ENCODE measurements around the gene CTCFL. TPM values are rescaled to one million over a fixed set of nuclear protein-coding genes. Genes with fewer than 3 reads are reported as not detected.

CTCFL gene
- total RNA-seq, 1 donor, result not detected

GRCh38 chr20:57559658-57560553 is 35.0 kb upstream of the CTCFL start:
- no peak overlapping the region for H3K4me3 ChIP-seq (ENCODE audit: low read depth, low read length)
- TF ChIP-seq, protein P1, sequence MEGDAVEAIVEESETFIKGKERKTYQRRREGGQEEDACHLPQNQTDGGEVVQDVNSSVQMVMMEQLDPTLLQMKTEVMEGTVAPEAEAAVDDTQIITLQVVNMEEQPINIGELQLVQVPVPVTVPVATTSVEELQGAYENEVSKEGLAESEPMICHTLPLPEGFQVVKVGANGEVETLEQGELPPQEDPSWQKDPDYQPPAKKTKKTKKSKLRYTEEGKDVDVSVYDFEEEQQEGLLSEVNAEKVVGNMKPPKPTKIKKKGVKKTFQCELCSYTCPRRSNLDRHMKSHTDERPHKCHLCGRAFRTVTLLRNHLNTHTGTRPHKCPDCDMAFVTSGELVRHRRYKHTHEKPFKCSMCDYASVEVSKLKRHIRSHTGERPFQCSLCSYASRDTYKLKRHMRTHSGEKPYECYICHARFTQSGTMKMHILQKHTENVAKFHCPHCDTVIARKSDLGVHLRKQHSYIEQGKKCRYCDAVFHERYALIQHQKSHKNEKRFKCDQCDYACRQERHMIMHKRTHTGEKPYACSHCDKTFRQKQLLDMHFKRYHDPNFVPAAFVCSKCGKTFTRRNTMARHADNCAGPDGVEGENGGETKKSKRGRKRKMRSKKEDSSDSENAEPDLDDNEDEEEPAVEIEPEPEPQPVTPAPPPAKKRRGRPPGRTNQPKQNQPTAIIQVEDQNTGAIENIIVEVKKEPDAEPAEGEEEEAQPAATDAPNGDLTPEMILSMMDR (IDR thresholded peaks at IDR 0.05; ENCODE audit: insufficient read depth, low read depth, low read length), result no peak
- DNase-seq (ENCODE audit: low read depth), result no peak

DNA sequence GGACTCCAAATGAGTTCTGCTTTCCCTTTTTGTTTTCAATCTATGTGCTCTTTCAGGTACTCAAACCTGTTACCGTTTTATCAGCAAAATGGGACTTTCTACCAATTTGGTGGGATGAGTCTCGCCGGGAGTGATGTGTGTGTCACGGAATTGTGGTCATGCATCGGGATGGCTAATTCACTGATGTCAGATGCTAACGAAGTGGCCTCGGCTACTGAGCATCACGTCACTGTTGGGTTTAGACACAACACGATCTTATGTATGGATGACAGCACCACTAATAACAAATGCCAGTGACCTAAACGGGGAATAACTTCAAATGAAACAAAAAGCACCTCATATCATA is 34.3 kb upstream of the CTCFL start:
- no peak overlapping the region for H3K4me3 ChIP-seq (ENCODE audit: low read depth, low read length)
- no peak for DNase-seq (ENCODE audit: low read depth)
- TF ChIP-seq, protein P1 (IDR thresholded peaks at IDR 0.05; ENCODE audit: insufficient read depth, low read depth, low read length), result no peak

DNA sequence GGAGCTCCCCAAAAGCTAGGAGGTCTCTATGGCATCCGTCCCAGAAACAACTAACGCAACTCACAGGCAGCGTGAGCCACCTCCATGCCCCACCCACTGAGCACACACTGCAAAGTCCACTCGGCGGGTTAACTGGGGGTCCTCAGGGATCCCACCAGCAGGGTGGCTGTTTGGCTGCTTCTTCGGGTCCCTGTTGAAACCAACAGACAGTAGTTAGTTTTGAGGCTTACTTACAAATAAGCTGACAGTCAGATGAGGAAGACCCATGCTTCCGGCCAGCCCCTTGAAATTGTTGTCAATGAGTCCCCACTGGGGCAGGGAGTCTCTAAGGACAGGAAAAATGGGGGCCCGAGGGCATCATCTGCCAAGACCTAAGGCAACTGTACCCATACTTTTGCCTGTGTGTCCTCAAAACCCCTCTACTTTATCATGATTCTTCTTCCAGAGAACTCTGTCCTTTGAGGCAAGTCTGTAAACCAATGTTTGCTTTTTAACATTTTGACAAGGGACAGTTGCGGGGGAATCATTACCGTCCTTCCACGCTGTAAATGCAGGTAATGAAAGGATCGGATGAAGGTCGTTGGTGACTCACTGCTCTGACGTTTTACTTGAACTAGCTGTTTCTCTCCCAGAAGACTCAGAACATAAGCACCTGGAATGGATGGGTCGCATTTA is 33.8 kb upstream of the CTCFL start:
- no peak for DNase-seq (ENCODE audit: low read depth)
- TF ChIP-seq, protein P1 (IDR thresholded peaks at IDR 0.05; ENCODE audit: insufficient read depth, low read depth, low read length), result no peak
- no peak overlapping the region for H3K4me3 ChIP-seq (ENCODE audit: low read depth, low read length)

DNA sequence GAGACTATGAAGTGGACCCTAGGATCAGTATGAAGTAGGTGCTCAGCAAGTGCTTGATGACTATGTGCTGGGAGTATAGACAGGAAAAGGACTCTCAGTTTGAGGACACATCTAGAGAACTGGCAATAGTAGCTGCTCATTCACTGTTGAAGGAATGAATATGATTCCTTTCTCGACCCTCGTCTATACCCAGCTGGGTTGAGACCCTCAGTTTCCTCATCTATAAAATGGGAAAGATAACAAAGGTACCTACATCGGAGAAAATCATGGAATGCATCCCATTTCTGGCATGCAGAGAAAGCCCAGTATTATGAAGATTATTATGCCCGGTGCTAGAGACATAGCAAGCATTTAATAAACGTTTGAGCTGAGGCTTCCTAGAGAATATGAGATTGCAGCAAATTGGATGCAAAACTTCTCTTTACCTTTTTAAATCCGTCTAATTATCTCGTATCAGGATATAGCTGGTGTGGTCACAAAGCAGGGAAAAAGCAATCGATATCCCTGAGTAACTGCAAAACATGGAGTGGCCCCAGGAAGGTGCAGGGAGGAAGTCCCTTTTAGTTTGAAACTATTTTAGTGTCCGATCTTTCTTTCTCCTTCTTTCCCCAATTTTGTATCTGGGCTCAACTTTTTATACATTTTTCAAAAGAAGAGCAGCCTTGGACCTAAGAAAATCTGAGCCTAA is 33.1 kb upstream of the CTCFL start:
- no peak overlapping the region for H3K4me3 ChIP-seq (ENCODE audit: low read depth, low read length)
- TF ChIP-seq, protein P1 (IDR thresholded peaks at IDR 0.05; ENCODE audit: insufficient read depth, low read depth, low read length), result no peak
- no peak for DNase-seq (ENCODE audit: low read depth)

DNA sequence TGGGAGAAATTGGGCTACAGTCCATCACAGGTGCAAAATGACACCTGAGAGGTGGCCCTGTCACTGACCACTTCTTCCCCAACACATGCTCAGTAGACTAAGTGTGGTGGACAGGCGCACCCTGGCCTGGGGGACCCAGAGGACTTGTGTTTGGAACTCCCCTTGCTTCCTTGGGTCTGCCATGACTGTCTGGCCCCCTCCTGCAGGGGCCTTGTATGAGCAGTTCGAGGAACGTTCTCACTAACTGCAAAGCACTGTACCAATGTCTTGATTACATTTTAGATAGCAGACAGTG is 32.0 kb upstream of the CTCFL start:
- H3K4me3 ChIP-seq (ENCODE audit: low read depth, low read length), result no peak overlapping the region
- TF ChIP-seq, protein P1 (IDR thresholded peaks at IDR 0.05; ENCODE audit: insufficient read depth, low read depth, low read length), result no peak
- no peak for DNase-seq (ENCODE audit: low read depth)

GRCh38 chr20:57555457-57556184 is 30.7 kb upstream of the CTCFL start:
- H3K4me3 ChIP-seq (ENCODE audit: low read depth, low read length), result no peak overlapping the region
- peak; percentile 5 for DNase-seq (ENCODE audit: low read depth)
- TF ChIP-seq, protein P1 (IDR thresholded peaks at IDR 0.05; ENCODE audit: insufficient read depth, low read depth, low read length), result no peak
